HPDE6-E6E7 (cell line): Measurements from ENCODE around the gene PKN1.
"Not testable (repeated sequence)": the region's sequence is repeated elsewhere in the genome, so short reads cannot be mapped to it uniquely, and the experiment has no call there.

Source experiments
- DNase-seq: peaks from one replicate; pipeline ENCODE4 v3.0.0; 2011; ENCODE audit warnings: missing footprints; ENCODE audit errors: extremely low spot score

Gene PKN1

DNA sequence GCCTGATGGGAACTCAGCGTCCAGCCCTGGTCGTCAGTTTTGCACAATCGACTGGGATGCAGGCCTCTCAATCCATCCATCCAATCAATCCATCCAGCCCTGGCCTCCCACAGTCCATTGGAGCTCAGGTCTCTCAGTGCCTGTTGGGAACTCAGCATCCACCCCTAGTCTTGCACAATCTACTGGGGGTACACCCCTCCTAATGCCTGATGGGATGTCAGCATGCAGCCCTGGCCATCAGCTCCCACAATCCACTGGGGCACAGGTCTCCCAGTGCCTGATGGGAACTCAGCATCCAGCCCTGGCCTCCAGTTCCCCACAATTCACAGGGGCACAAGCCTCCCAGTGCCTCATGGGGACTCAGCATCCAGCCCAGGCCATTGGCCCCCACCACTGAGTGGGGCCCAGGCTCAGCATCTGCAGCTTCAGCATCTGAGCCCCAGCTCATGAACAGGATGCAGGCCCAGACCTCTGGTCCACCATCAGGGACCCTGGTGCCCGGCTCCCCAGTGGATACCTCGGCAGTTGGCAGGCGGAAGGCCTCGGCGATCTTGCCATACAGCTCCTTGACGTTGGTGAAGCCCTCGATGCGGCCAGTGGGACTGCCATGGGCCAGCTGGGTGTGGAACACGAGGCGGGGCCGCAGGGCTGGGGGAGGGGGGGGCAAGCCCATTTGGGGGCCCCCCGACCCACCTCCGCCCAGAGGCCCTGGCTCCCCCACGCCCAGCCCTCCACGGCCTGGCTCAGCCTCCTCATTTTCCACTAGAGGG lies 49.3 kb downstream of the PKN1 start:
- no peak for DNase-seq

- no peak for DNase-seq
Observed at GRCh38 chr19:14487370-14488125, 54.4 kb downstream of the PKN1 start.

- DNase-seq: no peak
Observed at GRCh38 chr19:14492756-14493337, 59.7 kb downstream of the PKN1 start.

- DNase-seq: no peak
Observed at GRCh38 chr19:14494411-14494810, 61.3 kb downstream of the PKN1 start.

DNA sequence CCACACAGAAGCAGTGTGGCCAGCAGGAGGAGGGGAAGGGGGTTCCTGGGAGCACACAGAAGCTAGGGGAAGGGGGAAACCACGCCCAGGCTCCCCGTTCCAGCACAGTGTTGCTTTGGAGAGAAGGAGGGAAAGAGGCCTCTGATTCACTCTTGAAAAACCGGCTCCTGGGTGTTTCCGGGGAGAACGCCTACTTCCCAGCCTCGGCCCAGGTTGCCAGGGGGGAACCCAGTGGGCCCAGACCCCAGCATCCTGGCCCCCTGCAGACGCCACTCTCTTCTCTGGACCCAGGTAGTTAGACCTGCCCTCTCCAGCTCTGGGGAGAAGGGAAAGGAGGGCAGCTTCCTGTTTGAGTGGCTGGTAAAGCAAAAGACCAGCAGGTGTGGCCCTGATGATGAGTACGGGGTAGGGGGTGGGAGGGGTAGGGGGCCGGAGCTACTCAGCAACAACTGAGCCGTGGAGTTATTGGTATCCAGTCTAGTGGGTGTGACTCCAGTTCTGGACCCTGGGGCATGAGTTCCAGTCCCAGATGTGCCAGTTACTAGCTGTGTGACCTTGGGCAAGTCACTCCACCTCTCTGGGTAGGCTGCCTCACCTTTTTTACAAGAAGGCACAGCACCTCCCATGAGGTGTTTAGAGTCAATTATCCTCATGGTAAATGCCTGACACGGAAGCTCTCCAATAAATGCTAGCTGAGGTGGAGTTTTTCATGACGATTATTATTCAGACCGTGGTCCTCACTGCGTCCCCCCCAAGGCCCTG lies 62.0 kb downstream of the PKN1 start:
- DNase-seq: no peak

DNA sequence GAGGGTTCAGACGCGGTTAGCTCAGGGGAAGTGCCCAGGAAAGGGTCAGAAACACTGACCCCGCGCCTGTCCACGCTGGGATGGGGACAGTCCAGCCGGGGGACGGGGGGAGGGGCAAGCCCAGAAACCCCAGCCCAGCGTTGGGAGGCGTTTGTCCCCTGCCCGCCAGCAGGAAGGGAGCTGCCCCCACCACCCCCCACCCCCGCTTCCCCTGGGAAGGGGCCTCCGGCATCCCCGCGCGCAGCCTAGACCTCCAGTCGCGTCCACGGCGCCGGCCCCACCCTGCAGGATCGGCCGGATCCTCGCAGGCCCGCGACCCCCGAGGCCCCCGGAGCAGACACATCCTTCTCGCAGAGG lies 62.5 kb downstream of the PKN1 start:
- DNase-seq: no peak

DNA sequence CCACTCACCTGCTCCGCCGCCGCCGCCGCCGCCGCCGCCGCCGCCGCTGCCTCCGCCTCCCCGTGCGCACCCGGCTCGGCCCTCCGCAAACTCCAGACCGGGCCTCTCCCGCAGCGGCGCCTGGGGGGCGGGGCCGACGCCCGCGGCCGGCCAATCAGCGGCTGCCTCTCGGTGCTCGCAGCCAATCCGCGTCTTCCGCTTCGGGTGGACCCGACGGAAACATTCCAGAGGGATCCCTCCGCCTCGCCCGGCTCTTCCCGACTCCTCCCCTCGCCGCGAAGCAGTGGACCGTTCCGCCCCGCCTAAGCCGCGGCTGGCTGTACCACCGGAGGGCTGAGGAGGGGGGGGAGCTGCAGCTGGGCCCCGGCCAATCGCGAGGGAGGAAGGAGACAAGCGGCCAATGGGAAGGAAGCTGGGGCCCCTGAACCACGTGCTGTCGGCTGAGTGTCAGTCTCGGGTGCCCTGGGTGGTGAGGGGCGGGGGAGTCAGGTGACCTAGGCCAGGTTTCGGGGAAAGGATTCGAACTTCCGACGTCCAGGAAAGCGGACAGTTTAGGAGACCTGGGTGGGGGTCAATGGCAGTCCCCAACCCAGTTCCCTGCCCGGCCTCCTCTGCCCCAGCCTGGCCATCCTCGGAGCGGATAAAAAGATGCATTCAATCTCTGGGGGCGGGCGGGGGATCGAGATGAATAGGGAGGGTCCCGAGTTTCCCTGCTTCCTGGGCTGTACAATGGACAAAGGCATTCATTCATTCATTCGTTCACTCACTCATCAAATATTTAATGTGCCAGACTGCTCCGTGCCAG lies 63.1 kb downstream of the PKN1 start, which contains the start of gene GIPC1:
TSS of gene GIPC1 (minus strand) at position 99 of the 805 bp plus-strand sequence. CDS start 13,151 bp downstream, outside the sequence.
- peak; percentile 99 for DNase-seq

DNA sequence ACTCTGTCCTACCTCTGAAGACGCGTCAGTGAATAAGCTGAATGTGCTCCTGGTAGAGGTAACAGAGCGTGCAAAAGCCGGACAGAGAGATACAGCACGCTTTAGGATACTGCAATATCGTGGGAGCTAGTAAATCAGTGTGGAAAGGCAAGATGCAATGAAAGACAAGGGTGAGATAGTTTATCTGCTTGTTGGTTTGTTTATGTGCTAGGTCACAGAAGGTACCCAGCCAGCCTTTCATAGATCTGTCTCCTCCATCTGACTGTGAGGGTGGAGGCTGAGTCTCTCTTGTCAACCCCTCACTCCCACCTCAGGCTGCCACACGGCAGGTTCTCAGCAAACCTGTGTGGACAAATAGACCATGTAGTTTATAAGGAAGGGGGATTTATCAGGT lies 63.7 kb downstream of the PKN1 start:
- DNase-seq: no peak

DNA sequence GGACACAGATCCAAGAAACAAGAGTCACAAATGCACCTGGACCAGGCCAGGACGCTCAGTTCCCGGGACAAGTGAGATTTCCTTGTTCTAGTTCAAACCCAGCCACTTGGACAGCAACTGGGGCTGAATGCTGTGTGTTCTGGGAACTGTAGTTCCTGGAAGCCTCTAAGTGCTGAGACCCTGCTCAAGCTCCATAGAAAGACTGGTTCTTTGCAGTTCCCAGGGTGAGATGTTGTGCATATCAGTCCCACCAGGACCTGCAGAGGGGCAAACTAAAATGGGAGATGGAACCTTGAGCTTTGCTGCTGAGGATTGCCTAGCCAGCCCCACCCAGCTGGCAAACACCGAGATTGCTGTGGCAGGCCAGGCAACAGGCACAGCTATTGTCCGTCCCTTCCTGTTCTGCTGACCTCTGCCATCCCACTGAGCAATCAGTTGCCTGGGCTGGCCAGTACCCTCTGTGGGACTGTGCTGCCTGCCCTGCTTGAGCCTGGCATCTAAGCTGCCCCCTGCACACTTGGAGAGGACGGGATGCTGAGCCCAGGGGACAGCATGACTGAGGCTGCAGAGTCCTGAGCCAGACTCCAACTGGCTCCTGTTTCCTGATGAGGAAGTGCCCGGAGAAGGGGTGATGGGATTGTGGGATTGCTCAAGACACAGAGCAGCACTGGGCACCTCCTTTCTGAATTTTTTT lies 64.3 kb downstream of the PKN1 start:
- no peak for DNase-seq

DNA sequence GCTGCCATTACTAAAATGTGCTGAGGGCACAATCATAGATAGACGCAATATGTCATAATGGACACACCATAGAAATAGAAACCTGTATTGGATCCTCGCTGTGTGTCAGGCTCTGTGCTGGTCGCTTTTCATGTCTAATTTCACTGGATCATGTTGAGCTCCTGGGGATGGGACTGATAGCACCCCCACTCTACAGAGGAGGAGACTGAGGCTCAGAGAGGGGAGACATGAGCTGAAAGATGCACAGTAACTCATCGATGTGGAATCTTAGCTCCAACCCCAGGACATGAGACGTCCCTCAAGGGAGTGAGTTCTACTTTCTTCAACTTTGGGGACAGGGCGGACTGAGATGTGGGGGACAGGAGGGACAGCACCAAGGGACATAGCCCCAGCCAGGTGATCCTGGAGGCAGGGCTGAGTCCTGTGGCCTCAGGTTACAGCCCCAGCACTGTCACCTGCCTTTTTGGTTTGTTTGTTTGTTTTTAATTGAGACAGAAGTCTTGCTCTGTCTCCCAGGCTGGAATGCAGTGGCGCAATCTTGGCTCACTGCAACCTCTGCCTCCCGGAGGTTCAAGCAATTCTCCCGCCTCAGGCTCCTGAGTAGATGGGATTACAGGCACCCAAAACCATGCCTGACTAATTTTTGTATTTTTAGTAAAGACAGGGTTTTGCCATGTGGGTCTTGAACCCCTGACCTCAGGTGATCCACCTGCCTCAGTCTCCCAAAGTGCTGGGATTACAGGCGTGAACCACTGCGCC lies 69.4 kb downstream of the PKN1 start:
- DNase-seq: no peak

DNA sequence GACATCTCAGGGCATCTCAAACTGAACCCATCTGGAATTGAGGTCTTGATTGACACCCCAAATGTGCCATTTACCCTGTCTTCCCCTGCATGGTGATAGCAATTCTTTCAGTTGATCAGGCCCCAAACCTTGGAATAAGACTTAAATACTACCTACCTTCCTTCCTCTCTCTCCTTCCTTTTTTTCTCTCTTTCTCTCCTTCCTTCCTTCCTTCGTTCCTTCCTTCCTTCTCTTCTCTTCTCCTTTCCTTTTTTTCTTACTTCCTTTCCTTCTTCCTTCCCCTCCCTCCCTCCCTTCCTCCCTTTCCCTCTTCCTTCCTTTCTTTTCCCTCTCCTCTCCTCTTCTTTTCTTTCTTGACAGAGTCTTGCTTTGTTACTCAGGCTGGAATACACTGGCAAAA lies 70.2 kb downstream of the PKN1 start:
- DNase-seq: no peak

DNA sequence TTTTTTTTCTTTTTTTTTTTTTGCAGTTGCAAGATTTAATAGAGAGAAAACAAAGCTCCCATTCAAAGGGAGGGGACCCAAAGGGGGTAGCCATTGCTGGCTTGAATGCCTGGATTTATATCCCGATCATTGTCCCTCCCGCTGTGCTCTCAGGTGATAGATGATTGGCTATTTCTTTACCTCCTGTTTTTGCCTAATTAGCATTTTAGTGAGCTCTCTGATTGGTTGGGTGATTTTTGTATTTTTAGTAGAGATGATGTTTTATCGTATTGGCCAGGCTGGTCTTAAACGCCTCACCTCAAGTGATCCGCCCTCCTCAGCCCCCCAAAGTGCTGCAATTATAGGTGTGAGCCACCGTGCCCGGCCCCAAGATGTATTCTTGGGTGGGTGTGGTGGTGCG lies 71.5 kb downstream of the PKN1 start:
- DNase-seq: not testable (repeated sequence)

GRCh38 chr19:14505488-14506239 lies 72.6 kb downstream of the PKN1 start:
- DNase-seq: peak; percentile 75

DNA sequence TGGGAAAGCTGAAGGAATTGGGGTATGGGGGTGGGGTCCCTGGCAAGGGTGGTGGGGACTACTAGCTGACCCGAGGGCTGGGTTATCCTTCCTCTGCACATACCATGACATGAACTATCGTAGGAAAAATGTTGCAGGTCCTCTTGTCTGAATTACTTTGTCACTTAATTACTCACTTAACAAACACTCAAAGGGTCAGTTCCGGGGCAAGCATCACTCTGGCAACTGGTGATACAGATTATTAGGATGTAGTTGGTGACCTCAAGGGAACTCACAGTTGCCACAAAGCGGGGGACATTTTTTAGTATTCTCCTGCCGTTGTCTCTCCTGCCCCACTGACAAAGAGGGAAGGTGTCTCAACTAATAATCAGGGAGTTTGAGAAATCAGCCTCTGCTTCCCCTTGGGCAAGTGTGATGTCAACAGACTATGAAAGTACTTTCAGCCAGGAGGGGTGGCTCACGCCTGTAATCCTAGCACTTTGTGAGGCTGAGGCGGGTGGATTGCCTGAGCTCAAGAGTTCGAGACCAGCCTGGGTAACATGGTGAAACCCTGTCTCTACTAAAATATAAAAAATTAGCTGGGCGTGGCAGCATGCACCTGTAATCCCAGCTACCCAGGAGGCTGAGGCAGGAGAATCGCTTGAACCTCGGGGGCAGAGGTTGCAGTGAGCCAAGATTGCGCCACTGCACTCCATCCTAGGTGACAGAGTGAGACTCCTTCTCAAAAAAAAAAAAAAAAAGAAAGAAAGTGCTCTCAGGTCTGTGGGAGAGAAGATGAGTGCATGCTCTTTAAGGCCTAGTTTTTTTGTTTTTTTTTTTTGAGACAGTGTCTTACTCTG lies 74.8 kb downstream of the PKN1 start:
- DNase-seq: no peak

DNA sequence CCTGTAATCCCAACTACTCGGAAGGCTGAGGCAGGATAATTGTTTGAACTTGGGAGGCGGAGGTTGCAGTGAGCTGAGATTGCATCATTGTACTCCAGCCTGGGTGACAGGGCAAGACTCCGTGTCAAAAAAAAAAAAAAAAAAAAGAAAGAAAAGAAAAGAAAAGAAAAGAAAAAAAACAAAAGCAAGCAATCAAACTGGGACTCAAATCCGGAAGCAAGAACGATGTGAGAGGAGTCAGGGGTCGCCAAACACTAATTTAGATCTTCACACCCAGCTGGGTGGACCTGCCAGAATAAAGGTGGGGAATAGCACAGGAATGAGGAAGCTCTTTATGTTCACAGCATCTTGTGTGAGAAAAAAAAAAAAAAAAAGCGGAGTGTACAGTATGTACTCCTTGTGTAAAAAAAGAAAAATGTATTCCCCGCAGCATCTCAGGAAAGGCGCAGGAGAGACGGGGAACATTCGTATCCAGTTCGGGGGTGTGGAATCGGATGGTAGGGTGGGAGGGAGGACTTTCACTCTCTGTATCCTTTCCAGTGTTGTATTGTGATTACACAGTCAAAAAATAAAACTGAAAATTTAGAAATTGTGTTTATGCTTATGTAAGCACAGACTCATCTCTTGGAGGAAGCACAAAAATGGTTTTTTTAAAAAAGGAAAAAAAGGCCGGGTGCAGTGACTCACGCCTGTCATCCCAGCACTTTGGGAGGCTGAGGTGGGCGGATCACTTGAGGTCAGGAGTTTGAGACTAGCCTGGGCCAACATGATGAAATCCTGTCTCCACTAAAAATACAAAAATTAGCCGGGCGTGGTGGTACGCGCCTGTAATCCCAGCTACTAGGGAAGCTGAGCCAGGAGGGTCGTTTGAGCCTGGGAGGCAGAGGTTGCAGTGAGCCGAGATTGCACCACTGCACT lies 77.5 kb downstream of the PKN1 start:
- no peak for DNase-seq

GRCh38 chr19:14511229-14511593 lies 78.1 kb downstream of the PKN1 start:
- DNase-seq: no peak

- DNase-seq: no peak
Observed at GRCh38 chr19:14512406-14512961, 79.4 kb downstream of the PKN1 start.
